GM19023 (cell line): ENCODE measurements around the gene TBC1D22B.
"Not testable (repeated sequence)": the region's sequence is repeated elsewhere in the genome, so short reads cannot be mapped to it uniquely, and the experiment has no call there.

Experiments used
- ATAC-seq: cut with Tn5 transposase; IDR thresholded peaks from one replicate; pipeline ENCODE4 v1.9.1; 2021; ENCODE audit warnings: mild to moderate bottlenecking, moderate library complexity; ENCODE audit not compliant: unreplicated experiment

Gene TBC1D22B

GRCh38 chr6:37299990-37300389 lies 42.4 kb downstream of the TBC1D22B start:
- ATAC-seq, result no peak

- ATAC-seq, result no peak
These were observed 44.6 kb downstream of the TBC1D22B start for GRCh38 chr6:37302086-37302686.

GRCh38 chr6:37303091-37303660 lies 45.6 kb downstream of the TBC1D22B start:
- ATAC-seq, result no peak

GRCh38 chr6:37303891-37304503 lies 46.4 kb downstream of the TBC1D22B start:
- no peak for ATAC-seq

GRCh38 chr6:37304766-37305165 lies 47.2 kb downstream of the TBC1D22B start:
- no peak for ATAC-seq

GRCh38 chr6:37305841-37306425 lies 48.4 kb downstream of the TBC1D22B start:
- no peak for ATAC-seq

GRCh38 chr6:37306624-37307222 lies 49.2 kb downstream of the TBC1D22B start:
- ATAC-seq, result no peak

- ATAC-seq, result not testable (repeated sequence)
These were observed 49.9 kb downstream of the TBC1D22B start for GRCh38 chr6:37307484-37307883.

- ATAC-seq, result no peak
These were observed 50.7 kb downstream of the TBC1D22B start for GRCh38 chr6:37308069-37308815.

- no peak for ATAC-seq
These were observed 51.5 kb downstream of the TBC1D22B start for GRCh38 chr6:37309046-37309445.

- ATAC-seq, result no peak
These were observed 52.1 kb downstream of the TBC1D22B start for GRCh38 chr6:37309692-37310091.

- ATAC-seq, result no peak
These were observed 53.4 kb downstream of the TBC1D22B start for GRCh38 chr6:37310966-37311365.

- ATAC-seq, result no peak
These were observed 54.3 kb downstream of the TBC1D22B start for GRCh38 chr6:37311741-37312473.

GRCh38 chr6:37313723-37314486 lies 56.3 kb downstream of the TBC1D22B start:
- ATAC-seq, result no peak

- no peak for ATAC-seq
These were observed 57.0 kb downstream of the TBC1D22B start for GRCh38 chr6:37314487-37315156.

GRCh38 chr6:37315157-37315515 lies 57.6 kb downstream of the TBC1D22B start:
- no peak for ATAC-seq

- ATAC-seq, result no peak
These were observed 58.5 kb downstream of the TBC1D22B start for GRCh38 chr6:37316071-37316470.

GRCh38 chr6:37317312-37318038 lies 59.9 kb downstream of the TBC1D22B start:
- ATAC-seq, result no peak
